AG09309 (cell line): Measurements from ENCODE around the gene MAB21L1.
A peak's percentile ranks its signal among the peaks of the same experiment; 100 is the strongest.

Experiments
- DNase-seq: peaks from one replicate; pipeline ENCODE4 v3.0.0-alpha.2; 2010; ENCODE audit warnings: low read depth
- H3K4me3 ChIP-seq: 2 replicates; pipeline ENCODE4 v1.5.1; 2011; ENCODE audit warnings: mild to moderate bottlenecking, low read depth, low read length, moderate library complexity; ENCODE audit not compliant: control insufficient read depth
- CTCF ChIP-seq: IDR thresholded peaks from 2 replicates; pipeline ENCODE4 v1.5.1; 2011; ENCODE audit warnings: mild to moderate bottlenecking, low read depth, low read length, inconsistent platforms; ENCODE audit not compliant: insufficient read depth, control insufficient read depth; ENCODE audit errors: missing control alignments

MAB21L1 gene

GRCh38 chr13:35471706-35472322 lies 4.7 kb downstream of the MAB21L1 start:
- no peak overlapping the region for H3K4me3 ChIP-seq
- DNase-seq, result no peak
- TF ChIP-seq CTCF, result no peak

- TF ChIP-seq CTCF, result no peak
These were observed 5.5 kb downstream of the MAB21L1 start for GRCh38 chr13:35470671-35471661.

DNA sequence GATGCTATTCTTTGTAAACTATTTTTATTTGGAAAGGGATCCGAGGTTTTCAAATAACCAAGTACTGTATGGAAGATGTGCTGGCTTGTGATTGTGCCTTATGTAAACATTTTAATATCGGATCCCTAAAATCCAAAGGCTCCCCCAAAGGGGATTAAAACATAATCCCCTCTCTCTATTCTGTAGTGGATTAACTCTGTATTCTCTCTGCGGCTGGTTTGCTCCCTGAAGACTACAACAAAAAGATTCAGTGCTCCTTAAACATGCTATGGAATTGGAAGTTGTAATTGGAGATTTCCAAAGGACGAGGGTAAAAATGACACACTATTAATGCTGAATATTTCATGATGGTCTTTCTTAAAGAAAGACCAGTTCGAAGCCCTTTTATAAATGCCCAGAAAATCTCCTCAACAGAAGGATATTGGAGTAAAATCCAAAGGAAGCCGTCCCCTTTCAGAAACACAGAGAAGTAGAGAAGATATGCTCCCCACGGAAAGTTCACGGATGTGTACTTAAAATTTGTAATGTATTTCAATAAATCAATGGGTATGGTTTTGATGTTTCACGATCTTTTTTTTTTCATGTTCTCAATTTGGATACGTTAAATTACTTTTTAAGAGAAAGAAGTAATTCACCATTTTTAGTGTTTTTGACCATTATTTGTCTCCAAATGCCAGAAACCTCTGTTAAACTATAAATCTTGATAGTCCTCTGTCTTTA lies 6.5 kb downstream of the MAB21L1 start:
- DNase-seq, result no peak
- H3K4me3 ChIP-seq, result no peak overlapping the region

More at GRCh38 chr13:35470671-35471661, 5.5 kb downstream of the MAB21L1 start:
- DNase-seq, result no peak
- peak overlapping the region; percentile 46 for H3K4me3 ChIP-seq

DNA sequence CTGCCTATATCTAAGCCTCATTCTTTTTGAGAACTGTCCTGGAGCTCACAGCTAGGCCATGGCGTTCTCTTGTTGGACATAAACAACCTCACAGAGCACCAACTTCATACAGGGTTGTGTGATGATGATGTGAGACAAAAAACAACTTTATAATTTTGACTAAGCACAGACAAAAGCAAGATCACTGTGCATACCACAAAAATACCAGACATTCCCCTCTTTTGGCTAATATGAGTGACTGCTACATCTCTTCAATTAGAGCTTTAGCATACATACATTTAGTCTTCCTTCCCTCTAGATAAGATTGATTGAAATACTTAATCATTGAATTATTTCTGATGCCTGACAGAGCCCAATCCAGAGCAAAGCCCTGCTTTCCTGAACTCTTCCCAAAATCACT lies 8.3 kb downstream of the MAB21L1 start:
- no peak for TF ChIP-seq CTCF
- no peak for DNase-seq
- H3K4me3 ChIP-seq, result no peak overlapping the region

More for the DNA sequence above, 6.5 kb downstream of the MAB21L1 start:
- TF ChIP-seq CTCF, result no peak

GRCh38 chr13:35465371-35465770 lies 11.1 kb downstream of the MAB21L1 start:
- no peak for DNase-seq
- no peak overlapping the region for H3K4me3 ChIP-seq
- TF ChIP-seq CTCF, result no peak

GRCh38 chr13:35460061-35460460 lies 16.4 kb downstream of the MAB21L1 start:
- no peak overlapping the region for H3K4me3 ChIP-seq
- no peak for TF ChIP-seq CTCF
- peak; percentile 4 for DNase-seq
